COLO668 (cell line): Measurements from ENCODE around the gene FILIP1.

Experiments
- DNase-seq: peaks from one replicate; lab custom pipeline; 2025; ENCODE audit not compliant: unreplicated experiment; lab: John Stamatoyannopoulos, UW

The FILIP1 gene

GRCh38 chr6:75344021-75344420 is 149.6 kb downstream of the FILIP1 start:
- DNase-seq, result no peak

GRCh38 chr6:75337835-75338580 is 155.6 kb downstream of the FILIP1 start:
- DNase-seq, result no peak

GRCh38 chr6:75334266-75335040 is 159.1 kb downstream of the FILIP1 start:
- no peak for DNase-seq

GRCh38 chr6:75333676-75334200 is 159.9 kb downstream of the FILIP1 start:
- DNase-seq, result no peak

GRCh38 chr6:75331151-75331550 is 162.4 kb downstream of the FILIP1 start:
- no peak for DNase-seq

- no peak for DNase-seq
Observed at GRCh38 chr6:75329703-75330102, 163.9 kb downstream of the FILIP1 start.

- DNase-seq, result no peak
Observed at GRCh38 chr6:75327807-75328206, 165.8 kb downstream of the FILIP1 start.

GRCh38 chr6:75326557-75327258 is 166.9 kb downstream of the FILIP1 start:
- no peak for DNase-seq

- no peak for DNase-seq
Observed at GRCh38 chr6:75318900-75319299, 174.7 kb downstream of the FILIP1 start.

GRCh38 chr6:75317503-75318206 is 175.9 kb downstream of the FILIP1 start:
- DNase-seq, result no peak

GRCh38 chr6:75315978-75316377 is 177.6 kb downstream of the FILIP1 start:
- DNase-seq, result no peak

GRCh38 chr6:75308250-75308988 is 185.2 kb downstream of the FILIP1 start:
- DNase-seq, result no peak

GRCh38 chr6:75307364-75308004 is 186.1 kb downstream of the FILIP1 start:
- DNase-seq, result no peak

GRCh38 chr6:75306064-75306463 is 187.5 kb downstream of the FILIP1 start:
- DNase-seq, result no peak

- no peak for DNase-seq
Observed at GRCh38 chr6:75305573-75305972, 188.0 kb downstream of the FILIP1 start.

- DNase-seq, result no peak
Observed at GRCh38 chr6:75302280-75302679, 191.3 kb downstream of the FILIP1 start.

GRCh38 chr6:75301537-75301936 is 192.1 kb downstream of the FILIP1 start:
- no peak for DNase-seq

- no peak for DNase-seq
Observed at GRCh38 chr6:75301088-75301487, 192.5 kb downstream of the FILIP1 start.

GRCh38 chr6:75300531-75300855 is 193.1 kb downstream of the FILIP1 start:
- DNase-seq, result no peak
